GM12892 (cell line): ENCODE results near the gene RASL10A.

Experiments
- POLR2A ChIP-seq: IDR thresholded peaks from 2 replicates; pipeline ENCODE4 v1.6.1; 2011; ENCODE audit warnings: low read depth, low read length, control low read depth
- POLR2AphosphoS5 ChIP-seq: IDR thresholded peaks from 2 replicates; pipeline ENCODE4 v1.6.1; 2011; ENCODE audit warnings: low read depth, low read length, control low read depth
- TAF1 ChIP-seq: IDR thresholded peaks from 2 replicates; pipeline ENCODE4 v1.6.1; 2011; ENCODE audit warnings: low read depth, mild to moderate bottlenecking, control low read depth, low read length, borderline replicate concordance

DNA sequence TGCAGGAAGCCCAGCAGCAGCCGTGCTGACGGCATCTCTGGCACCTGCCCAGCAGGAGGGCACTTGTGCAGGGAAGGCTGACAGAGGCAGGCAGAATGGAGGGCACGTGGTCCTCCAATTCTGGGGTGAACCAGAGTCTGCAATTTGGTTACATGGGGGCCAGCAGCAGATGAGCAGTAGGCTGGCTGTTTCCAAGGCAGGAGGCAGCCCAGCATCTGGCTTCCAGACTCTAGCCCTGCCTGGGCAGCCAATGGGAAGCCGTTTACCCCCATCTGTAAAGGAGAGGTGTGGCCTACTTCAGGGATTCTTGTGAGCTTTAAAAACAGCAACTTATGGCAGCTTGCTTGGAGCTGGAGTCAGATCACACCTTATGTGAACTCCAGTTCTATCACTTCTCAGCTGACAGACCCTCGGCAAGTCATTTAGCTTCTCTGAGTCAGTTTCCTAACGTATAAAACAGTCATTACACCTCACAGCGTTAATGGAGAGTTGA is 27.9 kb upstream of the RASL10A start:
- TF ChIP-seq POLR2A (no peak), TAF1 (no peak), POLR2AphosphoS5 (no peak)
